ENCODE results near the gene GIT2. TPM values are rescaled to one million over a fixed set of nuclear protein-coding genes. Genes with fewer than 3 reads are reported as not detected.
A peak's percentile ranks its signal among the peaks of the same experiment; 100 is the strongest.

Gene GIT2
- total and polyA plus RNA-seq, 10 of the 15 experiments (the other 5 are each of a cell fraction or from before 2014, with no cell fraction given) = 9.1 to 49.9 (median 43.9) TPM

DNA sequence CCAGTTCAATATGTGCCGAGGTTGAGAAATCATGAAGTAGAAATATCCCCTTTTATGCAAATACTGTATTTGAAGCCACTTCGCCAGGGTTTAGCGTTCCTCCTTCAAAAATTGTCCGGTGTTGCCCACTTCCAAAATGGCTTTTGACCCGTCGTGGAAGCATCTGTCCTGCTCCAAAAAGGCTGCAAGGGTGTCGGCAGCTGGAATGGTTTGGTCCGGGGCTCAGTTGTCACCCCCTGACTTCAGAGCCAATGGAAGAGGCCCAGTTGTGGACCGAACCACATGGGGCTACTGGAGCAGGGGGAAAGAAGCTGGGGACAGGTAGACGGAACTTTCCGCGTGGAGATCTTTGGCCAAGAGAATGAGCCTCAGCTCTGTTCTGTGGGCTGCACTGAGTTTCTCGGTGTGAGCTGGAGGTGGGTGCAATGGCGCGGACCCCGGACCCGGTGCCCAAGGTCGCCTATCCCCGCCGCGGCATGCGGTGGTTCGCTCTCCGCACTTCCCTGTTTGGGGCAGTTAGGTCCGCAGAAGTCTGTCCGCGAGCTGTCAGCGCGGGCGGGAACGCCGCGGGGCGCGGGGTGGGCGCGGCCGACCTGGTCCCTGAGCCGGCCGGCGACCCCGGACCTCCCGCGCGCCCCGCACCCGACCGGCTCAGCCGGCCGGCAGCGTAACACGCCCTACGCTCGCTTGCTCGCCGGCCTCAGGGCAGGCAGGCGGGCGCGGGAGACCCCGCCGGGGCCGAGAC, 2.9 kb upstream of the GIT2 start, which contains the start of gene ANKRD13A (continued):
- TF ChIP-seq, protein P1, sequence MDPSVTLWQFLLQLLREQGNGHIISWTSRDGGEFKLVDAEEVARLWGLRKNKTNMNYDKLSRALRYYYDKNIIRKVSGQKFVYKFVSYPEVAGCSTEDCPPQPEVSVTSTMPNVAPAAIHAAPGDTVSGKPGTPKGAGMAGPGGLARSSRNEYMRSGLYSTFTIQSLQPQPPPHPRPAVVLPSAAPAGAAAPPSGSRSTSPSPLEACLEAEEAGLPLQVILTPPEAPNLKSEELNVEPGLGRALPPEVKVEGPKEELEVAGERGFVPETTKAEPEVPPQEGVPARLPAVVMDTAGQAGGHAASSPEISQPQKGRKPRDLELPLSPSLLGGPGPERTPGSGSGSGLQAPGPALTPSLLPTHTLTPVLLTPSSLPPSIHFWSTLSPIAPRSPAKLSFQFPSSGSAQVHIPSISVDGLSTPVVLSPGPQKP (IDR thresholded peaks at IDR 0.05; ENCODE audit: low read depth, low read length) = no peak; the same call in 1 of the 2 replicates
- TF ChIP-seq, protein P2, sequence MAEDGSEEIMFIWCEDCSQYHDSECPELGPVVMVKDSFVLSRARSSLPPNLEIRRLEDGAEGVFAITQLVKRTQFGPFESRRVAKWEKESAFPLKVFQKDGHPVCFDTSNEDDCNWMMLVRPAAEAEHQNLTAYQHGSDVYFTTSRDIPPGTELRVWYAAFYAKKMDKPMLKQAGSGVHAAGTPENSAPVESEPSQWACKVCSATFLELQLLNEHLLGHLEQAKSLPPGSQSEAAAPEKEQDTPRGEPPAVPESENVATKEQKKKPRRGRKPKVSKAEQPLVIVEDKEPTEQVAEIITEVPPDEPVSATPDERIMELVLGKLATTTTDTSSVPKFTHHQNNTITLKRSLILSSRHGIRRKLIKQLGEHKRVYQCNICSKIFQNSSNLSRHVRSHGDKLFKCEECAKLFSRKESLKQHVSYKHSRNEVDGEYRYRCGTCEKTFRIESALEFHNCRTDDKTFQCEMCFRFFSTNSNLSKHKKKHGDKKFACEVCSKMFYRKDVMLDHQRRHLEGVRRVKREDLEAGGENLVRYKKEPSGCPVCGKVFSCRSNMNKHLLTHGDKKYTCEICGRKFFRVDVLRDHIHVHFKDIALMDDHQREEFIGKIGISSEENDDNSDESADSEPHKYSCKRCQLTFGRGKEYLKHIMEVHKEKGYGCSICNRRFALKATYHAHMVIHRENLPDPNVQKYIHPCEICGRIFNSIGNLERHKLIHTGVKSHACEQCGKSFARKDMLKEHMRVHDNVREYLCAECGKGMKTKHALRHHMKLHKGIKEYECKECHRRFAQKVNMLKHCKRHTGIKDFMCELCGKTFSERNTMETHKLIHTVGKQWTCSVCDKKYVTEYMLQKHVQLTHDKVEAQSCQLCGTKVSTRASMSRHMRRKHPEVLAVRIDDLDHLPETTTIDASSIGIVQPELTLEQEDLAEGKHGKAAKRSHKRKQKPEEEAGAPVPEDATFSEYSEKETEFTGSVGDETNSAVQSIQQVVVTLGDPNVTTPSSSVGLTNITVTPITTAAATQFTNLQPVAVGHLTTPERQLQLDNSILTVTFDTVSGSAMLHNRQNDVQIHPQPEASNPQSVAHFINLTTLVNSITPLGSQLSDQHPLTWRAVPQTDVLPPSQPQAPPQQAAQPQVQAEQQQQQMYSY (CRISPR knock-in tag; IDR thresholded peaks at IDR 0.05) = no peak
- TF ChIP-seq IKZF1 (conservative IDR thresholded peaks at IDR 0.05) = peak; percentile 89
- TF ChIP-seq, protein P3, sequence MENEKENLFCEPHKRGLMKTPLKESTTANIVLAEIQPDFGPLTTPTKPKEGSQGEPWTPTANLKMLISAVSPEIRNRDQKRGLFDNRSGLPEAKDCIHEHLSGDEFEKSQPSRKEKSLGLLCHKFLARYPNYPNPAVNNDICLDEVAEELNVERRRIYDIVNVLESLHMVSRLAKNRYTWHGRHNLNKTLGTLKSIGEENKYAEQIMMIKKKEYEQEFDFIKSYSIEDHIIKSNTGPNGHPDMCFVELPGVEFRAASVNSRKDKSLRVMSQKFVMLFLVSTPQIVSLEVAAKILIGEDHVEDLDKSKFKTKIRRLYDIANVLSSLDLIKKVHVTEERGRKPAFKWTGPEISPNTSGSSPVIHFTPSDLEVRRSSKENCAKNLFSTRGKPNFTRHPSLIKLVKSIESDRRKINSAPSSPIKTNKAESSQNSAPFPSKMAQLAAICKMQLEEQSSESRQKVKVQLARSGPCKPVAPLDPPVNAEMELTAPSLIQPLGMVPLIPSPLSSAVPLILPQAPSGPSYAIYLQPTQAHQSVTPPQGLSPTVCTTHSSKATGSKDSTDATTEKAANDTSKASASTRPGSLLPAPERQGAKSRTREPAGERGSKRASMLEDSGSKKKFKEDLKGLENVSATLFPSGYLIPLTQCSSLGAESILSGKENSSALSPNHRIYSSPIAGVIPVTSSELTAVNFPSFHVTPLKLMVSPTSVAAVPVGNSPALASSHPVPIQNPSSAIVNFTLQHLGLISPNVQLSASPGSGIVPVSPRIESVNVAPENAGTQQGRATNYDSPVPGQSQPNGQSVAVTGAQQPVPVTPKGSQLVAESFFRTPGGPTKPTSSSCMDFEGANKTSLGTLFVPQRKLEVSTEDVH (IDR thresholded peaks at IDR 0.05; ENCODE audit: low read depth, partially characterized antibody) = peak; percentile 80
- TF ChIP-seq SIX5 (IDR thresholded peaks at IDR 0.05; ENCODE audit: low read depth, low read length, severe bottlenecking) = peak; percentile 87
- peak; percentile 18 to 54; a peak in 2 of 3 replicates for TF ChIP-seq EGR1 (IDR thresholded peaks at IDR 0.05; ENCODE audit: borderline replicate concordance in 1 of 2, low read depth in 2 of 2, low read length in 2 of 2)
- 0 out of 2 replicates have a peak, but pooled peaks have one; percentile 38 for TF ChIP-seq RCOR1 (conservative IDR thresholded peaks at IDR 0.05; ENCODE audit: low read depth, low read length)
- TF ChIP-seq CEBPB (IDR thresholded peaks at IDR 0.05; ENCODE audit: borderline replicate concordance in 1 of 2, low read depth in 2 of 2, low read length in 2 of 2) = no peak
- TF ChIP-seq, protein P4, sequence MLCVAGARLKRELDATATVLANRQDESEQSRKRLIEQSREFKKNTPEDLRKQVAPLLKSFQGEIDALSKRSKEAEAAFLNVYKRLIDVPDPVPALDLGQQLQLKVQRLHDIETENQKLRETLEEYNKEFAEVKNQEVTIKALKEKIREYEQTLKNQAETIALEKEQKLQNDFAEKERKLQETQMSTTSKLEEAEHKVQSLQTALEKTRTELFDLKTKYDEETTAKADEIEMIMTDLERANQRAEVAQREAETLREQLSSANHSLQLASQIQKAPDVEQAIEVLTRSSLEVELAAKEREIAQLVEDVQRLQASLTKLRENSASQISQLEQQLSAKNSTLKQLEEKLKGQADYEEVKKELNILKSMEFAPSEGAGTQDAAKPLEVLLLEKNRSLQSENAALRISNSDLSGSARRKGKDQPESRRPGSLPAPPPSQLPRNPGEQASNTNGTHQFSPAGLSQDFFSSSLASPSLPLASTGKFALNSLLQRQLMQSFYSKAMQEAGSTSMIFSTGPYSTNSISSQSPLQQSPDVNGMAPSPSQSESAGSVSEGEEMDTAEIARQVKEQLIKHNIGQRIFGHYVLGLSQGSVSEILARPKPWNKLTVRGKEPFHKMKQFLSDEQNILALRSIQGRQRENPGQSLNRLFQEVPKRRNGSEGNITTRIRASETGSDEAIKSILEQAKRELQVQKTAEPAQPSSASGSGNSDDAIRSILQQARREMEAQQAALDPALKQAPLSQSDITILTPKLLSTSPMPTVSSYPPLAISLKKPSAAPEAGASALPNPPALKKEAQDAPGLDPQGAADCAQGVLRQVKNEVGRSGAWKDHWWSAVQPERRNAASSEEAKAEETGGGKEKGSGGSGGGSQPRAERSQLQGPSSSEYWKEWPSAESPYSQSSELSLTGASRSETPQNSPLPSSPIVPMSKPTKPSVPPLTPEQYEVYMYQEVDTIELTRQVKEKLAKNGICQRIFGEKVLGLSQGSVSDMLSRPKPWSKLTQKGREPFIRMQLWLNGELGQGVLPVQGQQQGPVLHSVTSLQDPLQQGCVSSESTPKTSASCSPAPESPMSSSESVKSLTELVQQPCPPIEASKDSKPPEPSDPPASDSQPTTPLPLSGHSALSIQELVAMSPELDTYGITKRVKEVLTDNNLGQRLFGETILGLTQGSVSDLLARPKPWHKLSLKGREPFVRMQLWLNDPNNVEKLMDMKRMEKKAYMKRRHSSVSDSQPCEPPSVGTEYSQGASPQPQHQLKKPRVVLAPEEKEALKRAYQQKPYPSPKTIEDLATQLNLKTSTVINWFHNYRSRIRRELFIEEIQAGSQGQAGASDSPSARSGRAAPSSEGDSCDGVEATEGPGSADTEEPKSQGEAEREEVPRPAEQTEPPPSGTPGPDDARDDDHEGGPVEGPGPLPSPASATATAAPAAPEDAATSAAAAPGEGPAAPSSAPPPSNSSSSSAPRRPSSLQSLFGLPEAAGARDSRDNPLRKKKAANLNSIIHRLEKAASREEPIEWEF (IDR thresholded peaks at IDR 0.05; ENCODE audit: insufficient replicate concordance, low read depth, low read length) = no peak
- TF ChIP-seq NFXL1 (IDR thresholded peaks at IDR 0.05; ENCODE audit: borderline replicate concordance) = no peak
- TF ChIP-seq SREBF2 (IDR thresholded peaks at IDR 0.05; ENCODE audit: low read length) = no peak
- TF ChIP-seq KAT2A (conservative IDR thresholded peaks at IDR 0.05; ENCODE audit: control insufficient read depth, low read depth, low read length) = no peak
